Activated T-cell treated with anti-CD3 and anti-CD28 coated beads, Interleukin-2, amount 50 U/mL, for 4 hours (primary cell): ENCODE measurements around the gene FOXK1. TPM values are rescaled to one million over a fixed set of nuclear protein-coding genes. Genes with fewer than 3 reads are reported as not detected.

ENCODE experiments used
- ATAC-seq, 2 donors: fragments of 200-7000 bp; cut with Tn5 transposase; one replicate each; pipeline ENCODE4 v1.10.0; 2021
- DNase-seq: peaks from one replicate; pipeline ENCODE4 v3.0.0-alpha.2; 2020
- H3K27me3 Mint-ChIP-seq: one replicate; pipeline ENCODE4 v1.8.0; 2021; ENCODE audit warnings: low read depth, mixed read lengths
- H3K36me3 Mint-ChIP-seq: one replicate; pipeline ENCODE4 v1.8.0; 2022; ENCODE audit warnings: mixed read lengths; ENCODE audit not compliant: insufficient read depth
- H3K4me1 Mint-ChIP-seq: one replicate; pipeline ENCODE4 v1.8.0; 2021; ENCODE audit warnings: low read depth, mixed read lengths
- H3K4me3 Mint-ChIP-seq: one replicate; pipeline ENCODE4 v1.8.0; 2021; ENCODE audit warnings: mild to moderate bottlenecking, moderate library complexity, mixed read lengths
- H3K9me3 Mint-ChIP-seq: one replicate; pipeline ENCODE4 v1.8.0; 2021; ENCODE audit warnings: mixed read lengths
- total RNA-seq, 3 donors: library from RNA; stranded (reverse); gene quantifications; one replicate each; pipeline ENCODE4 v1.2.1, GENCODE V29; 2021

Gene FOXK1
- total RNA-seq, 3 donors from 2014 or later = 46.6 to 47.9 (median 46.8) TPM

DNA sequence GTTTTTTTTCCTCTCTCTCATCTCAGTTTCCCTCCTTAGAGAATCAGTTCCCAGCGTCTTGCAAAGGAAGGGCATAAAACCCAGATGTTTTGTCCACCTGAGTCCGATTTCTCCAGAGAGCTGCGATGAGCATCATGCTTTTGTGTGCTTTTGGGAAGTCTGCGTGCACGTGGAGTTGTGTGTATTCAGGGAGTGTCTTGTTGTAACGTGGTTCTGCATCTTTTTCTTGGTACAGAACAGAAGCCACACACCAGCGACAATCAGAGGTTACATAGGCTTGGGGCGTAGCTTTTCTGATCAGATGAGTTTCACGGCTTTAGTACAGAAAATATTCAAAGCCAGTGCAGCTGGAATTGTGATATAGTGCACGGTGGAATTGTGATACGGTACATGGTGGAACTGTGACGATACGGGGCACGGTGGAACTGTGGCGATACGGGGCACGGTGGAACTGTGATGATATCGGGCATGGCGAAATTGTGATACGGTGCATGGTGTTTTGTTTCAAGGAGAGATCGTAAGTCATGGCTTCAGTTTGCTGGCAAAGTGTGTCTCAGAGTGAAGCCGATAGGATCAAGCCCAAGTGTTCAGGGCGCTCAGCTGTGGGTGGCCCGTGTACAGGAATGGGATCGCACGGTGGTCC, 32.8 kb downstream of the FOXK1 start:
- Mint-ChIP-seq H3K9me3 (no peaks in the 10 kb centered on the region), H3K27me3 (no peaks in the 10 kb centered on the region), H3K4me1 (peaks cover 55% of the 10 kb centered on the region), H3K4me3 (no peak overlapping the region), H3K36me3 (peaks cover 11% of the 10 kb centered on the region)
- DNase-seq = no peak
- no peak for ATAC-seq

DNA sequence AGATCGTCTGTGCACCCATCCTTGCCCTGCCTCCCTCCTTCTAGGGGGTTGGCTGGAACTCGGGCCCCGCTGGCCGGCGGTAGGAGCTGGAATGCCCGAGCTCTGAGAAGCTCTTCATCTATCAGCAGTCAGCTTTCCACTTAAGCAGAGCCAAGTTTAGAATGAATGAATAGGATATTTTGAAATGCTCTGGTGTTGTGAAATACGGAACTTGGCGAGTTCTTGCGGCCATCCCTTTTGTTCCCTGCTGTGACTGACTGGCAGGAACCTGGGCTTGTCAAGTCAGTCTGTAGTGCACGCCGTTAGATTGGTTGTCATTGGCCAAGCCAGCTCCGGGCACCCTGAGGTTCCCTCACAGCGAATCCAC, 33.3 kb downstream of the FOXK1 start:
- H3K4me1 Mint-ChIP-seq = peaks cover 60% of the 10 kb centered on the region
- no peak overlapping the region for H3K4me3 Mint-ChIP-seq
- no peaks in the 10 kb centered on the region for H3K27me3 Mint-ChIP-seq
- peaks cover 13% of the 10 kb centered on the region for H3K36me3 Mint-ChIP-seq
- H3K9me3 Mint-ChIP-seq = no peaks in the 10 kb centered on the region
- DNase-seq (no peak), ATAC-seq (no peak)

DNA sequence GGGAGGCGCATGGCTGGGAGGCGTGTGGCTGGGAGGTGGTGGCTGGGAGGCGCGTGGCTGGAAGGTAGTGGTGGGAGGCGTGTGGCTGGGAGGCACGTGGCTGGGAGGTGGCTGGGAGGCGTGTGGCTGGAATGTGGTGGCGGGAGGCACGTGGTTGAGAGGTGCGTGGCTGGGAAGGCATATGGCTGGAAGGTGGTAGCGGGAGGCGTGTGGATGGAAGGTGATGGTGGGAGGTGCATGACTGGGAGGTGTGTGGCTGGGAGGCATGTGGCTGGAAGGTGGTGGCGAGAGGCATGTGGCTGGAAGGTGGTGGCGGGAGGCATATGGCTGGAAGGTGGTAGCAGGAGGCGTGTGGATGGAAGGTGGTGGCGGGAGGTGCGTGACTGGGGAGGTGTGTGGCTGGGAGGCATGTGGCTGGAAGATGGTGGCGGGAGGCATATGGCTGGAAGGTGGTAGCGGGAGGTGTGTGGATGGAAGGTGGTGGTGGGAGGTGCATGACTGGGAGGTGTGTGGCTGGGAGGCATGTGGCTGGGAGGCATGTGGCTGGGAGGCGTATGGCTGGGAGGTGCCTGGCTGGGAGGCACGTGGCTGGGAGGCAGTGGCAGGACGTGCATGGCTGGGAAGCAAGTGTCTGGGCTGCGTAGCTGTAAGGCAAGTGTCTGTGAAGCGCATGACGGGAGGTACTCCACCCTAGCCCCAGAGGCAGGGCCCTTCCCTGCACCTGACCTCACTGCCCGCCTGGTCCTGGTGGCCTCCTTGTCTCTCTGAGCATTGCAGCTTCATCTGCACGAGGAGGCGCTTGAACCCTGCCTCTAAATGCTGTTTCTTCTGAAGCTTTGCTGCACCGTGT, 35.1 kb downstream of the FOXK1 start:
- ATAC-seq (no peak), DNase-seq (no peak)
- Mint-ChIP-seq H3K4me3 (no peak overlapping the region), H3K9me3 (no peaks in the 10 kb centered on the region), H3K27me3 (no peaks in the 10 kb centered on the region), H3K4me1 (peaks cover 48% of the 10 kb centered on the region), H3K36me3 (peaks cover 9% of the 10 kb centered on the region)

DNA sequence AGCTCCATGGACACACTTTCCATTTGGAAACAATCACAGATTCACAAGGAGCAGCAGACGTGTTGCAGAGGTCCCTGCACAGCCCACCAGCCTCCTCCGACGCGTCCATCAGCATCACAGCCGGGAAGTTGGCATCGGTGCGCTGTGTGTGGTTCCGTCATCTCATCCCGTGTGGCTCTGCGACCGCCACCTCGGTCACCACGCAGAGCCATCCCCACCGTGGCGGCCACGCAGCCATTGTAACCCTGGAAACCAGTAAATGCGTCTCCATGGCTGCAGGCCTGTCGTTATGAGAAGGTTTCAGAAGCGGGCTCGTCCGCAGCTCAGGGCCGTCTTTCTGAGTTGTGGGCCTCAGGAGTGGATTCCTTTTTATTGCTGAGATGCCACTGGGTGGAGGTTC, 36.0 kb downstream of the FOXK1 start:
- no peaks in the 10 kb centered on the region for H3K9me3 Mint-ChIP-seq
- peaks cover 41% of the 10 kb centered on the region for H3K4me1 Mint-ChIP-seq
- ATAC-seq (no peak), DNase-seq (no peak)
- H3K36me3 Mint-ChIP-seq = peaks cover 10% of the 10 kb centered on the region
- no peaks in the 10 kb centered on the region for H3K27me3 Mint-ChIP-seq
- H3K4me3 Mint-ChIP-seq = no peak overlapping the region

DNA sequence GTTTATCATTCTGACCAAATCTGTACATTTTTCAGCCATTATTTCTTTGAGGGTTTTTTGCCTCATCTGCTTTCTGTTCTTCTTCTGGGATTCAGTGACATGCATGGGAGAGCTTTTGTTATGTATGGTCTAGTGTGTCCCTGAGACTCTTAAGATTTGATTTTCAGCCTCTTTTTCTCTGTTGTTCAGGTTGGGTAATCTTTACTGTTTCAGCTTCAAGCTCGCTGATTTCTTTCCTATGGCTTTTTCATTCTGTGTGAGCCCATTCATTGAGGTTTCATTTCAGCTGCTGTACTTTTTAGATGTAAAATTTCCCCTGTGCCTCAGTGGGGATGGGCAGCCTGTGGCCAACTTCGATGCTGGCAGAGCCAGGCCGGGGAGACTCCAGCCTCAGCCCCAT, 38.1 kb downstream of the FOXK1 start:
- no peaks in the 10 kb centered on the region for H3K9me3 Mint-ChIP-seq
- H3K36me3 Mint-ChIP-seq = peaks cover 15% of the 10 kb centered on the region
- ATAC-seq (no peak), DNase-seq (no peak)
- no peaks in the 10 kb centered on the region for H3K27me3 Mint-ChIP-seq
- peaks cover 46% of the 10 kb centered on the region for H3K4me1 Mint-ChIP-seq
- H3K4me3 Mint-ChIP-seq = no peak overlapping the region

DNA sequence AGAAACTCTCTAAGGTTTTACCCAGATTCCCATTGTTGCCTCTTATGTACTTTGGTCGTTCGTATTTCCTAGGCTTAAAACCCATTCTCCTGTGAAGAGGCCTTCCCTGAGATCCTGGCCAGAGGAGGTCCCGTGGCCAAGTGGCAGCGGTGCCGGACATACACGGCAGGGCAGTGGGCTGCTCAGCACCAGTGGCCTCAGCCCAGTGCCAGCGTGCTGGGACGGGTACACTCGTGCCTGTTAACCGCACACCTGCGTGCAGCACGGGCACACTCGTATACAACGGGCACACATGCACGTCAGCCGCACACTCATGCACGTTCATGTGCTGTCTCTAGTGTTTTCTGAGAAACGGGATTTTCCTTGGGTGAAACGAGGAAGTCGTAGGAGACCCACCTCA, 40.2 kb downstream of the FOXK1 start:
- Mint-ChIP-seq H3K4me1 (peaks cover 48% of the 10 kb centered on the region), H3K4me3 (no peak overlapping the region)

DNA sequence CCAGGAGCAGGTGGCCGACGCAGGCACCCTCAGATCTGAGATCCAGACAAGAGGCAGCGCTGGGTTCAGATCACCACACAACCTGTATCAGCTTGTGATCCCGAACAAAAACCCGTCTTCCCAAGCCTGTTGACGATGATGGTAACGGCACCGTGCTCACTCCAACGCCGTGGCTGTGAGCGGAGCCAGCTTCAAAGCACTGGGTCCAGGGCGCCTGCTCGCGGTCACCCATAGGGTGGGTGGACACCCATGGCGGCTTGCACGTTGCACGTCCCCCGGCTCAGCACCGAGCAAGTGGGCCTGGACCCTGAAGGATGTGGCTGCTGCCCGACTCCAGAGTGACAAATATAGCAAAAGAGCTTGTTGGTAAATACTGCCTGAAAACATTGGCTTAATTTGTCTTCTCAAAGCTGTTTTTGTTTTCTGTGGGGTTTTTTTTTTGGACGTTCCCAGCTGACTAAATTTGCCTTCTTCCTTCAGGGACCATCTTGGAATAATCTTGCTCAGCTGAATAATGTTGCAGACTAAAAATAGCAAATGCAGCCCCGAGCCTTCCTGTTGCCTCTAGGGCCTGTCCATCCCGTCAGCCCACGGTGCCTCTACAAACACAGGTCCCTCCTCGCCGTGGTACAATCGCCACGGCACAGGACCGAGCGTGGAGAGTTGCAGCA, 41.0 kb downstream of the FOXK1 start:
- H3K27me3 Mint-ChIP-seq = no peaks in the 10 kb centered on the region
- H3K36me3 Mint-ChIP-seq = peaks cover 12% of the 10 kb centered on the region
- H3K4me3 Mint-ChIP-seq = no peak overlapping the region
- DNase-seq (no peak), ATAC-seq (no peak)
- peaks cover 44% of the 10 kb centered on the region for H3K4me1 Mint-ChIP-seq
- no peaks in the 10 kb centered on the region for H3K9me3 Mint-ChIP-seq

More for the DNA sequence above, 40.2 kb downstream of the FOXK1 start:
- no peak for ATAC-seq
- Mint-ChIP-seq H3K36me3 (peaks cover 15% of the 10 kb centered on the region), H3K9me3 (no peaks in the 10 kb centered on the region), H3K27me3 (no peaks in the 10 kb centered on the region)
- no peak for DNase-seq

DNA sequence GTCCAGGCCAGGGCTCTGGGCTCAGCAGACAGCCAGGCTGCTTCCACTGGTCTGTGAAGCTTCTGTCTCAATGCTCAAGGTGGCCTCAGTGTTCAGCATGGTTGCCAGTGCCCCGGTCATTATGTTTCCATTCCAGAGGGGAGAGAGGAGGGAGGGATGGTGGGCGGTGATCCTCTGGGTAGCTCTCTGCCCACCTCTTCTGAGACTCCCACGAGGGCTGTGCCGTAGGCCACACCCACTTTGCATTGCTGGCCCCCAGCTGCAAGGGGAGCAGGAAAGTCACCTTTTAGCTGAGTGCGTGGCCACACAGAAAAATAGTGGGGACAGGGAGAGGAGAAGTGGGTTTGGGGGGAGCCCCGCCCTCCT, 42.5 kb downstream of the FOXK1 start:
- H3K9me3 Mint-ChIP-seq = no peaks in the 10 kb centered on the region
- DNase-seq (no peak), ATAC-seq (peak; percentile 10 to 12)
- H3K4me3 Mint-ChIP-seq = peak overlapping the region; percentile 83
- peaks cover 13% of the 10 kb centered on the region for H3K36me3 Mint-ChIP-seq
- H3K4me1 Mint-ChIP-seq = peaks cover 52% of the 10 kb centered on the region
- no peaks in the 10 kb centered on the region for H3K27me3 Mint-ChIP-seq

DNA sequence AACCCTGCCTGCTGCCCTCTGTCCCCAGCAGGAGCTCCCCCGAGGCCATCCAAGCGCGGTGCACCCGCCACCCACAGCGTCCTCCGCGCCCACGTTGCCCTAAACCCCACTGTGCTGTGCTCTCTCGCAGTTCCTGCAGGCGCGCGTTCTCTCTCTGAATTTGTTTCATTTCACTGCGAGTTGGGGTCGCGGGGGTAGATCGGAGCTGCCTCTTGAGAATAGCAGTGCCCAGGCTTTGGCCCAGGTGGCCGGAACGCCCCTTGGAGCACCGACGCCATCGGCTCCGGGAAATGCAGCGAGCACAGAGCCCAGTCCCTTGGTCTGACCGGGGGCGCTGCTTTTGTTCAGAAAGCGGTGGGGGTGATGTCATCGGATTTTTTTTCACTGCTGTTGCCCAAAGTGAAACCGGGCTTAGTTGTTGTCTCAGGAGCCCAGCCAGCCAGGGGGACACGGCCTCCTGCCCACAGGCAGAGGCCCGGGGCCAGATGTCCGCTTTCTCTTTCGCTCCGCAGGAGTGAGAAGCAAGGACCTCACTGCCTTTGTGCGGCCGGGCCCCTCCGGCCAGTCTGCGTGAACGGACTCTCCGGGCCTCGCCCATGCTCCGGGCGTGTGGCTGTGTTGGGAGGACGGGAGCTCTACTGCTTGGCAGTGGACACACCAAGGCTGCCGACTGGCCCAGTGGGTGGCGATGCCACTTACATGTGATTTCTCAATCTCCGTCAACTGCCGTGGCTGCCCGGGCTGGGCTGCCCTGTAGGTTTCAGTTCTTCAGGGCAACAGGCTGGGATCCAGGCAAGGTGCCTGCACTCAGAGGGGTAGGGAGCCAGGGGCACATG, 43.1 kb downstream of the FOXK1 start:
- no peaks in the 10 kb centered on the region for H3K9me3 Mint-ChIP-seq
- H3K4me3 Mint-ChIP-seq = peak overlapping the region; percentile 83
- peak; percentile 82 to 84 for ATAC-seq
- peaks cover 9% of the 10 kb centered on the region for H3K36me3 Mint-ChIP-seq
- peaks cover 51% of the 10 kb centered on the region for H3K4me1 Mint-ChIP-seq
- peak; percentile 45 for DNase-seq
- H3K27me3 Mint-ChIP-seq = no peaks in the 10 kb centered on the region

DNA sequence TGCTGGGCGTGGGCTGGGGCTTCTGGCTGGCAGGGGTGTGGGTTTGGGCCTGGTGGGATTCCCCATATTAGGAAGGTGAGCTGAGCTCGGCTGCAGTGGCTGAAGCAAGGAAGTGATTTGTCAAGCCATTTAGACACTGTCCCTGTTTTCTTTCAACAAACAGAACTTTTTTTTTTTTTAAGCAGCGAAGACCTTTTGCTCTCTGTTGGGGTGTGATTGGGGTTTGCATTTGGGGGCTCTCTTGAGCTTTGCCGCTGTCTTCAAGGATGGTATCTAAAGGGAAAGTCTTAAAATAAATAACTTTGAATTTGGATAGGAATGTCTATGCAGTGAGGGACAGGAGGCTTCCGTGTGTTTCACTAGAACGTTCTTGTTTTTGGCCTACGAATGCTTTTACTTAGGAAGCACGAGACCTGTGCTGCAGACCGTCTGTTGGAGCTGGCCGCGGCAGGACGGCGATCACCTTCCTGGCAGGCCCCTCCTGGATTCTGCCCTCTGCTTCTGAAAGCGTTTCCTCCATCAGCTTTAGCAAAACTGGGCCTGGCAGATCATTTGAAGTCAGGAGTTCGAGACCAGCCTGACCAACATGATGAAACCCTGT, 43.9 kb downstream of the FOXK1 start:
- H3K4me3 Mint-ChIP-seq = peak overlapping the region; percentile 83
- ATAC-seq = no peak
- H3K27me3 Mint-ChIP-seq = no peaks in the 10 kb centered on the region
- DNase-seq = no peak
- no peaks in the 10 kb centered on the region for H3K9me3 Mint-ChIP-seq
- H3K4me1 Mint-ChIP-seq = peaks cover 51% of the 10 kb centered on the region
- peaks cover 9% of the 10 kb centered on the region for H3K36me3 Mint-ChIP-seq

DNA sequence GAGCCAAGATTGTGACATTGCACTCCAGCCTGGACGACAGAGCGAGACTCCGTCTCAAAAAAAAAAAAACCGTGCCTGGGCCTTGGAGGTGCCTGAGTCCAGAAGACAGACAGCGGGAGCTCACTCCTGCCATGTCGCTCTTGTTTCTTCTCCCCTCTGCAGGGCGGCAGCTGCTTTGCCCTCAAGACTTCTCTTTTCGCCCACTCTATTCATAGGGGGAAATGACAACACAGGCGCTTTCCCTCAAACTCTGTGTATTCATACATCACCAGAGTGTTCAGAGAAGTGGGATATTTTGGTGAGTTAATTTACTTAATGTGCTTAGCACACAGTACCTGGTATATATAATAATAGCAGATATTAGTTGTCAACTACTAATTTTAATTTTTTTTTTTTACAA, 44.5 kb downstream of the FOXK1 start:
- ATAC-seq (peak in 1 of 2 donors; percentile 19), DNase-seq (no peak)
- Mint-ChIP-seq H3K4me3 (no peak overlapping the region), H3K9me3 (no peaks in the 10 kb centered on the region), H3K27me3 (no peaks in the 10 kb centered on the region), H3K4me1 (peaks cover 55% of the 10 kb centered on the region), H3K36me3 (peaks cover 9% of the 10 kb centered on the region)

DNA sequence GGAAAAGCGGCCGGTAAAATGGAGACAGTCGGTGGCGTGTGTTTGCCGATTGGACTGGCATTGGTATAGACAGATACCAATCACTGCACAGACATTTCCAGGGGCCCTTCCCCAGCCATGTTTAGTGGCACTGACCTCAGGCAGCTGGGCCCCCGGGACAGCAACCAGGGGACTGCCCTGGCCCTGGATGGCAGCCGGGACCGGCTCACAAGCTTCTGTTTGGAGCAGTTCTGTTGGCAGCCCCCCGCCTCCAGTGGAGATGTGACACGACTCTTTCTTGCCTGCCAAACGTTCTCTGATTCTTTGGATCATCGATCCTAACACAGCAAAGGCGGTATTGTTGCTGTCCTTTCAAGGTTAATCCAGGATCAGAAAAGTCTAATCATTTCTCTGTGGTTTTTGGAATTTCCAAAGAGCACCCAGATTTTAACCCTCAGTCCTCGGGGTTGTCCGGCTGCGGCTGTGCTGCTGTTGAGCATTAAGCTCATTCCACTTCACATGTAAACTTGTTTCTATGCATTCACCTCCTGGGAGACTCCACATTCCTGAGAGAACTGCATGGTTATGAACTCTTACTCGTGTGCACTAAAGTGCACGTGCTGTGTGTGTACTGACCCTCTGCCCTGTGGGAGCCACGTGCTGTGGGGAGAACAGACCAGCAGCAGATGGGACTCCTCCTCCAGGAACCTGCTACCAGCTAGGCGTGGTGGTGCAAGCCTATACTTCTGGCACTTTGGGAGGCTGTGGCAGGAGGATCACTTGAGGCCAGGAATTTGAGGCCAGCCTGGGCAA, 46.0 kb downstream of the FOXK1 start:
- Mint-ChIP-seq H3K4me1 (peaks cover 64% of the 10 kb centered on the region), H3K27me3 (no peaks in the 10 kb centered on the region), H3K4me3 (no peak overlapping the region), H3K9me3 (no peaks in the 10 kb centered on the region), H3K36me3 (peaks cover 13% of the 10 kb centered on the region)
- DNase-seq (no peak), ATAC-seq (no peak)

DNA sequence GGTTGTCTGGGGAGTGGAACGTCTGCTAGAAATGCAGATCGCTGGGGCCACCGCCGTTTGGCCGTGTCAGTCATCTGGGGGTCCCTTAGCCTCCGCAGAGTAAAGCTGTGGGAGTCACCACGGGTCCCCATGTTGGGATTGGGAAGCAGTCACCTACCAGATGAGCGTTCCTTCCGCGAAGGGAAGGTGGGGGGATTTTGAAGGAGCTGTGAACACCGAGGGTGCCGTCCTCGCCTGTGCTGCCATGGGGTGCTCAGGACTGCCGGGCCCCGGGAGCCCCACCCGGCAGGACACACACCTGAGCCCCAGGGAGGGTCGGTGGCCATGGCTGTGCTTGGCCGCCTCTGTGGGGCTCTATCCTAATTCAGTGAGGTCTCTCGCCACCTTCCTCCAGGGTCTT, 47.2 kb downstream of the FOXK1 start:
- ATAC-seq = no peak
- DNase-seq = no peak
- no peak overlapping the region for H3K4me3 Mint-ChIP-seq
- H3K9me3 Mint-ChIP-seq = no peaks in the 10 kb centered on the region
- H3K36me3 Mint-ChIP-seq = peaks cover 13% of the 10 kb centered on the region
- H3K4me1 Mint-ChIP-seq = peaks cover 67% of the 10 kb centered on the region
- H3K27me3 Mint-ChIP-seq = no peaks in the 10 kb centered on the region
